Midbrain (tissue), 1 donor: ENCODE measurements around the gene NPAS1.

Source experiments
- DNase-seq: peaks from one replicate; lab custom pipeline; 2025; lab: John Stamatoyannopoulos, UW

Gene NPAS1

GRCh38 chr19:47019431-47020041 lies at the start of gene NPAS1:
Gene NPAS1, plus strand, starts transcription at chr19:47019837. Its CDS starts 1,211 bp downstream, at chr19:47021048.
- DNase-seq, result no peak

- no peak for DNase-seq
Measured at GRCh38 chr19:46970815-46971214, 48.8 kb upstream of the NPAS1 start.

- DNase-seq, result no peak
Measured at GRCh38 chr19:46972311-46972710, 47.3 kb upstream of the NPAS1 start.

- no peak for DNase-seq
Measured at GRCh38 chr19:46974181-46974580, 45.5 kb upstream of the NPAS1 start.

GRCh38 chr19:46975011-46975924 lies 44.4 kb upstream of the NPAS1 start:
- no peak for DNase-seq

- peak; percentile 87 for DNase-seq
Measured at GRCh38 chr19:46975925-46976782, 43.5 kb upstream of the NPAS1 start.

GRCh38 chr19:46976845-46977320 lies 42.8 kb upstream of the NPAS1 start:
- no peak for DNase-seq

- no peak for DNase-seq
Measured at GRCh38 chr19:46977548-46977947, 42.1 kb upstream of the NPAS1 start.

GRCh38 chr19:46978171-46978869 lies 41.3 kb upstream of the NPAS1 start:
- no peak for DNase-seq

GRCh38 chr19:46979126-46980105 lies 40.2 kb upstream of the NPAS1 start:
- no peak for DNase-seq

- DNase-seq, result no peak
Measured at GRCh38 chr19:46980761-46981160, 38.9 kb upstream of the NPAS1 start.

- no peak for DNase-seq
Measured at GRCh38 chr19:46981286-46981945, 38.2 kb upstream of the NPAS1 start.

GRCh38 chr19:46983097-46983496 lies 36.5 kb upstream of the NPAS1 start:
- DNase-seq, result no peak

GRCh38 chr19:46984077-46985010 lies 35.3 kb upstream of the NPAS1 start:
- DNase-seq, result no peak

- no peak for DNase-seq
Measured at GRCh38 chr19:46985542-46986415, 33.9 kb upstream of the NPAS1 start.

- no peak for DNase-seq
Measured at GRCh38 chr19:46988614-46989230, 30.9 kb upstream of the NPAS1 start.

GRCh38 chr19:46990991-46991676 lies 28.5 kb upstream of the NPAS1 start:
- DNase-seq, result peak; percentile 90
